IPS-18c (cell line): ENCODE results near the gene ACADS.
A peak's percentile ranks its signal among the peaks of the same experiment; 100 is the strongest.

Experiments
- H3K4me3 ChIP-seq: 2 replicates; pipeline ENCODE4 v1.7.0; 2013; ENCODE audit warnings: low read depth, mild to moderate bottlenecking, low read length, moderate library complexity; ENCODE audit not compliant: insufficient read depth
- H3K9me3 ChIP-seq: one replicate; pipeline ENCODE4 v1.6.1; 2013; ENCODE audit warnings: mild to moderate bottlenecking, low read length, moderate library complexity; ENCODE audit not compliant: control insufficient read depth, insufficient read depth

ACADS gene

GRCh38 chr12:120725659-120726509 is at the start of gene ACADS:
Gene ACADS (plus strand): TSS chr12:120725826. CDS start chr12:120725886, 60 bp downstream.
- Histone ChIP-seq H3K4me3 (peak within 1 kb of the TSS; percentile 74), H3K9me3 (no peaks in the 10 kb centered on the region)

GRCh38 chr12:120677765-120678473 is 47.7 kb upstream of the ACADS start:
- Histone ChIP-seq H3K4me3 (no peak overlapping the region), H3K9me3 (no peaks in the 10 kb centered on the region)

- no peak overlapping the region for H3K4me3 ChIP-seq
- no peaks in the 10 kb centered on the region for H3K9me3 ChIP-seq
Observed at GRCh38 chr12:120678572-120678971, 47.1 kb upstream of the ACADS start.

GRCh38 chr12:120680165-120680738 is 45.4 kb upstream of the ACADS start:
- Histone ChIP-seq H3K9me3 (no peaks in the 10 kb centered on the region), H3K4me3 (no peak overlapping the region)

GRCh38 chr12:120684523-120684932 is 41.1 kb upstream of the ACADS start:
- Histone ChIP-seq H3K9me3 (no peaks in the 10 kb centered on the region), H3K4me3 (no peak overlapping the region)

GRCh38 chr12:120685522-120685921 is 40.1 kb upstream of the ACADS start:
- H3K4me3 ChIP-seq: peak overlapping the region; percentile 80; the same call in 1 of the 2 replicates

GRCh38 chr12:120686151-120686689 is 39.4 kb upstream of the ACADS start:
- H3K4me3 ChIP-seq: peak overlapping the region; percentile 80
- no peaks in the 10 kb centered on the region for H3K9me3 ChIP-seq

More at GRCh38 chr12:120685522-120685921, 40.1 kb upstream of the ACADS start:
- no peaks in the 10 kb centered on the region for H3K9me3 ChIP-seq

GRCh38 chr12:120686690-120687577 is 38.7 kb upstream of the ACADS start, which contains the start of gene MLEC:
Gene MLEC (plus strand): TSS chr12:120687149. CDS start chr12:120687297, 148 bp downstream.
- H3K9me3 ChIP-seq: no peaks in the 10 kb centered on the region
- H3K4me3 ChIP-seq: peak within 1 kb of the TSS; percentile 80

GRCh38 chr12:120687578-120688289 is 37.9 kb upstream of the ACADS start:
- H3K4me3 ChIP-seq: peak overlapping the region; percentile 80

GRCh38 chr12:120688527-120689071 is 37.0 kb upstream of the ACADS start:
- no peaks in the 10 kb centered on the region for H3K9me3 ChIP-seq
- H3K4me3 ChIP-seq: peak overlapping the region; percentile 80

More at GRCh38 chr12:120687578-120688289, 37.9 kb upstream of the ACADS start:
- no peaks in the 10 kb centered on the region for H3K9me3 ChIP-seq

GRCh38 chr12:120689397-120690082 is 36.1 kb upstream of the ACADS start:
- Histone ChIP-seq H3K4me3 (peak overlapping the region; percentile 80; the same call in 1 of the 2 replicates), H3K9me3 (no peaks in the 10 kb centered on the region)

GRCh38 chr12:120690083-120690450 is 35.6 kb upstream of the ACADS start:
- no peak overlapping the region for H3K4me3 ChIP-seq
- H3K9me3 ChIP-seq: no peaks in the 10 kb centered on the region

- H3K9me3 ChIP-seq: no peaks in the 10 kb centered on the region
- no peak overlapping the region for H3K4me3 ChIP-seq
Observed at GRCh38 chr12:120690978-120691377, 34.6 kb upstream of the ACADS start.

GRCh38 chr12:120692524-120693033 is 33.0 kb upstream of the ACADS start:
- Histone ChIP-seq H3K9me3 (no peaks in the 10 kb centered on the region), H3K4me3 (no peak overlapping the region)

GRCh38 chr12:120693848-120694247 is 31.8 kb upstream of the ACADS start:
- H3K9me3 ChIP-seq: no peaks in the 10 kb centered on the region
- no peak overlapping the region for H3K4me3 ChIP-seq
